HEK293T (cell line): ENCODE measurements around the gene AQP5.

Experiments used
- FOXM1 ChIP-seq: fragments of 450-650 bp; IDR thresholded peaks from 2 replicates; pipeline ENCODE4 v1.6.1; 2017; ENCODE audit warnings: mild to moderate bottlenecking, borderline replicate concordance
- SUZ12 ChIP-seq: fragments of 450-650 bp; IDR thresholded peaks from 2 replicates; pipeline ENCODE4 v1.6.1; 2016; ENCODE audit warnings: mild to moderate bottlenecking

- TF ChIP-seq FOXM1: no peak
- no peak for TF ChIP-seq SUZ12
Measured at GRCh38 chr12:49917166-49917787, 44.4 kb upstream of the AQP5 start.
